K562 (cell line): ENCODE data around the gene NR2F2. TPM values are rescaled to one million over a fixed set of nuclear protein-coding genes. Genes with fewer than 3 reads are reported as not detected.
"Not testable (repeated sequence)": the region's sequence is repeated elsewhere in the genome, so short reads cannot be mapped to it uniquely, and the experiment has no call there.

ENCODE experiments used
- ATAC-seq: fragments of 200-7000 bp; cut with Tn5 transposase; 3 replicates; pipeline ENCODE4 v1.9.1; 2020; ENCODE audit warnings: moderate library complexity
- BruUV-seq: library from RNA; stranded (reverse); fragments of 400-500 nt; replicated peaks from 2 replicates; lab custom pipeline; 2021; lab: Mats Ljungman, UMichigan
- CTCF ChIA-PET: fragments of 300-600 bp; formaldehyde crosslinking; extraction: SDS; loops from one replicate; lab custom pipeline; 2021; ENCODE audit warnings: low intra/inter-chr PET ratio; lab: Yijun Ruan, JAX
- POLR2A ChIA-PET: fragments of 300-600, 350-650 bp; sonication (Branson Sonifier 250); formaldehyde crosslinking; extraction: SDS; loops from one replicate; lab custom pipeline; 2021; ENCODE audit warnings: antibody characterized with exemption, inconsistent platforms; lab: Yijun Ruan, JAX
- DNase-seq, 4 experiments: peaks; one replicate each; pipeline versions ENCODE4 v3.0.0 to v3.0.0-alpha.2; 2011 to 2018; ENCODE audit warnings: low spot score in 3 of 4, mixed read lengths in 3 of 4; ENCODE audit errors: extremely low read depth in 1 of 4
- FAIRE-seq: peaks from 2 replicates; lab custom pipeline; 2011; peaks lifted over from hg19 to GRCh38; lab: Jason Lieb, UNC
- H2AFZ ChIP-seq: 2 replicates; pipeline ENCODE4 v1.6.0; 2011; ENCODE audit warnings: low read depth, low read length, control low read depth, inconsistent platforms
- H3K27ac ChIP-seq: fragments of 200-600 bp; 3 replicates; pipeline ENCODE4 v1.8.0; 2011; ENCODE audit warnings: low read depth, mild to moderate bottlenecking, control low read depth, inconsistent platforms, low read length, moderate library complexity, mixed read lengths; ENCODE audit errors: extremely low read depth
- H3K27me3 ChIP-seq, 2 experiments: fragments of 300-600 bp in 1 of 2; 2 replicates in 1 of 2; 3 replicates in 1 of 2; pipeline versions ENCODE4 v1.6.0 to v1.8.0; 2011; ENCODE audit warnings: inconsistent platforms in 2 of 2, low read length in 2 of 2, mild to moderate bottlenecking in 1 of 2, mixed read lengths in 1 of 2, moderate library complexity in 1 of 2; ENCODE audit not compliant: control insufficient read depth in 2 of 2, insufficient read depth in 2 of 2
- H3K36me3 ChIP-seq: fragments of 300-600 bp; 3 replicates; pipeline ENCODE4 v1.8.0; 2011; ENCODE audit warnings: mild to moderate bottlenecking, low read length, inconsistent platforms; ENCODE audit not compliant: control insufficient read depth, insufficient read depth
- H3K4me1 ChIP-seq, 2 experiments: fragments of 200-600 bp in 1 of 2; replicated peaks in 1 of 2; 2 replicates in 1 of 2; 3 replicates in 1 of 2; pipeline versions ENCODE4 v1.5.1 to v1.8.0; 2011; ENCODE audit warnings: inconsistent platforms in 2 of 2, low read length in 2 of 2, mild to moderate bottlenecking in 1 of 2, mixed read lengths in 1 of 2, moderate library complexity in 1 of 2; ENCODE audit not compliant: control insufficient read depth in 2 of 2, insufficient read depth in 2 of 2
- H3K4me2 ChIP-seq: 2 replicates; pipeline ENCODE4 v1.6.1; 2011; ENCODE audit warnings: low read length, control low read depth, inconsistent platforms, mixed read lengths; ENCODE audit not compliant: insufficient read depth
- H3K4me3 ChIP-seq: fragments of 200-600 bp; sonication (generic), shearing (Covaris generic); 2 replicates; pipeline ENCODE4 v1.5.1; 2016; ENCODE audit warnings: control low read depth, inconsistent platforms
- H3K79me2 ChIP-seq: fragments of 200-600 bp; 3 replicates; pipeline ENCODE4 v1.8.0; 2011; ENCODE audit warnings: low read length, inconsistent platforms; ENCODE audit not compliant: control insufficient read depth, insufficient read depth
- H3K9ac ChIP-seq, 2 experiments: 2 replicates each; pipeline versions ENCODE4 v1.6.0 to v1.6.1; 2011; ENCODE audit warnings: low read depth in 2 of 2, low read length in 2 of 2, control low read depth in 1 of 2, inconsistent platforms in 1 of 2, mild to moderate bottlenecking in 1 of 2, mixed read lengths in 1 of 2; ENCODE audit not compliant: insufficient read depth in 1 of 2
- H3K9me1 ChIP-seq: one replicate; pipeline ENCODE4 v1.6.0; 2011; ENCODE audit warnings: inconsistent platforms, mild to moderate bottlenecking, low read length, moderate library complexity; ENCODE audit not compliant: control insufficient read depth, insufficient read depth
- H3K9me3 ChIP-seq: replicated peaks from 2 replicates; pipeline ENCODE4 v1.5.1; 2011; ENCODE audit warnings: low read depth, low read length, inconsistent platforms; ENCODE audit not compliant: control insufficient read depth, insufficient read depth
- H4K20me1 ChIP-seq: replicated peaks from 2 replicates; pipeline ENCODE4 v1.6.1; 2011; ENCODE audit warnings: low read length, inconsistent platforms, mixed read lengths; ENCODE audit not compliant: control insufficient read depth, insufficient read depth
- BCOR ChIP-seq: fragments of 450-650 bp; IDR thresholded peaks from 2 replicates; pipeline ENCODE4 v1.6.1; 2016
- CBX1 ChIP-seq: sonication (generic); IDR thresholded peaks from 2 replicates; pipeline ENCODE4 v1.6.1; 2016; ENCODE audit warnings: antibody characterized with exemption, low read depth, mild to moderate bottlenecking
- EHMT2 ChIP-seq: fragments of 450-650 bp; IDR thresholded peaks from 2 replicates; pipeline ENCODE4 v1.6.1; 2018; ENCODE audit warnings: antibody characterized with exemption
- HNRNPL ChIP-seq: fragments of 200-400 bp; formaldehyde crosslinking; IDR thresholded peaks from 2 replicates; pipeline ENCODE4 v1.6.1; 2017; ENCODE audit warnings: low read depth, mild to moderate bottlenecking, low read length
- IFI16 ChIP-seq: fragments of 250-450 bp; sonication (Bioruptor Pico); IDR thresholded peaks from 2 replicates; pipeline ENCODE4 v2.1.2; 2022; ENCODE audit warnings: mild to moderate bottlenecking, inconsistent platforms
- ZNF146 ChIP-seq: IDR thresholded peaks from one replicate; pipeline ENCODE4 v1.6.1; 2018; ENCODE audit warnings: missing compliant biosample characterization; ENCODE audit not compliant: unreplicated experiment
- WGBS: fragments of 100-300 bp; shearing (Covaris generic); methylation state at CpG from one replicate; pipeline ENCODE4 v1.1.6; 2016; ENCODE audit warnings: low coverage, mixed read lengths; ENCODE audit not compliant: insufficient coverage; ENCODE audit errors: missing lambda C conversion rate; 5-methylcytosine and 5-hydroxymethylcytosine counted together
- in situ Hi-C: fragments of 300-500 bp; cut with MboI; formaldehyde crosslinking; loops from 4 replicates; pipeline ENCODE4 v1.15.0; 2018; ENCODE audit warnings: inconsistent platforms, mixed read lengths
- intact Hi-C: fragments of 100-400 bp; cut with micrococcal nuclease; formaldehyde crosslinking; loops from 2 replicates; pipeline ENCODE4 v1.14.2; 2022
- polyA plus RNA-seq, 8 experiments: library from polyadenylated mRNA; depleted of rRNA in 4 of 8; stranded (reverse) in 5 of 8; unstranded in 3 of 8; fragments of >200 nt; fragmentation: Nextera tagmentation in 2 of 8; fragmentation: Illumina TruSeq in 1 of 8; extraction: Ambion mirVana in 2 of 8; extraction: Trizol in 1 of 8; gene quantifications; 2 replicates each; pipeline versions ENCODE4 v1.2.1 to v1.2.3, GENCODE V29; 2011 to 2014; ENCODE audit warnings: inconsistent platforms in 1 of 8, missing spikeins in 1 of 8
- total RNA-seq, 7 experiments: library from RNA; depleted of rRNA in 6 of 7; stranded (reverse); fragments of >200 nt in 6 of 7; fragmentation: Illumina TruSeq in 2 of 7; extraction: Trizol in 2 of 7; gene quantifications; 2 replicates each; pipeline versions ENCODE4 v1.2.1 to v1.2.3, GENCODE V29; 2011 to 2021; ENCODE audit warnings: low replicate concordance in 1 of 7

Gene NR2F2
- total and polyA plus RNA-seq, 9 of the 15 experiments (the other 6 are each of a cell fraction or from before 2014, with no cell fraction given): 6.0 to 51.8 (median 11.1) TPM

DNA sequence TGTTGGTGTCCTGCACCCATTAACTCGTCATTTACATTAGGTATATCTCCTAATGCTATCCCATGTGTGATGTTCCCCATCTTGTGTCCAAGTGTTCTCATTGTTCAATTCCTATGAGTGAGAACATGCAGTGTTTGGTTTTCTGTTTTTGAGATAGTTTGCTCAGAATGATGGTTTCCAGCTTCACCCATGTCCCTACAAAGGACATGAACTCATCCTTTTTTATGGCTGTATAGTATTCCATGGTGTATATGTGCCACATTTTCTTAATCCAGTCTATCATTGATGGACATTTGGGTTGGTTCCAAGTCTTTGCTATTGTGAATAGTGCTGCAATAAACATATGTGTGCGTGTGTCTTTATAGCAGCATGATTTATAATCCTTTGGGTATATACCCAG lies 49.1 kb downstream of the NR2F2 start:
- H3K27ac ChIP-seq, H4K20me1 ChIP-seq, FAIRE-seq, DNase-seq, H3K79me2 ChIP-seq, CTCF ChIA-PET, BruUV-seq, intact Hi-C loops, ATAC-seq, in situ Hi-C loops, POLR2A ChIA-PET, H3K9me3 ChIP-seq, H3K9me1 ChIP-seq, H3K36me3 ChIP-seq, H3K4me1 ChIP-seq, H3K9ac ChIP-seq, H2AFZ ChIP-seq, H3K4me3 ChIP-seq, H3K27me3 ChIP-seq, H3K4me2 ChIP-seq: not testable (repeated sequence)
- 15% methylated on average over 1 of the region's 2 CpGs for WGBS
- TF ChIP-seq ZNF146 (CRISPR knock-in tag): peak; percentile 32
- TF ChIP-seq BCOR: peak; percentile 58; the same call in 1 of the 2 replicates

DNA sequence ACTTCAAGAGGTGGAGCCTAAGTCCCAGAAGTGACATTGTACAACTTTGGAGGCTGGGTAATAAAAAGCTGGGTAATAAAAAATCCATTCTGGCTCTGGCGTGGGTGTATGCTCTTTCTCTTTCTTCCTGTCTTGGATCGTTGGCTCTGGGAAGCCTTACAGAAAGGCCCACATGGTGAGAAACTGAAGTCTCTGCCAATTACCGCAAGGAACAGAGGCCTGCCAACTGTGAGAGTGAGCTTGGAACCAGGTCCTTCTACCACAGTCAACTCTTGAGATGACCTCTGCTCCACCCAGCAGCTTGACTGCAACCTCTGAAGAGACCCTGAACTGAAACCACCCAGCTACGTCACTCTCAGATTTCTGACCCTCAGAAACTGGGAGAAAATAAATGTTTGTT lies 51.0 kb downstream of the NR2F2 start:
- no peak for ATAC-seq
- POLR2A ChIA-PET: interaction anchor here (0.6 to 1.2 kb wide), 2 partner anchors 11 to 46 kb away, joined by 3 to 4 read pairs; no protein-coding TSS in a partner anchor

More for the DNA sequence above, 51.0 kb downstream of the NR2F2 start:
- H3K27me3 ChIP-seq: no peaks in the 10 kb centered on the region
- no peaks in the 10 kb centered on the region; the same call in 1 of the 2 replicates for H3K9me3 ChIP-seq
- no TSS peak for BruUV-seq
- FAIRE-seq: no peak
- intact Hi-C loops: no loop called here
- no peaks in the 10 kb centered on the region for H3K9me1 ChIP-seq
- no peak for DNase-seq
- H4K20me1 ChIP-seq: no peaks in the 10 kb centered on the region
- H3K36me3 ChIP-seq: no peaks in the 10 kb centered on the region
- 0 out of 2 replicates have a peak overlapping the region, but pooled peaks have one; percentile 1 for H2AFZ ChIP-seq
- in situ Hi-C loops: no loop called here
- no peak overlapping the region for H3K4me2 ChIP-seq
- H3K4me3 ChIP-seq: no peak overlapping the region
- no peak overlapping the region for H3K27ac ChIP-seq
- H3K9ac ChIP-seq: no peak overlapping the region
- H3K79me2 ChIP-seq: no peaks in the 10 kb centered on the region
- WGBS: 55% methylated on average over 4 of the region's 4 CpGs
- TF ChIP-seq EHMT2 (no peak), HNRNPL (no peak), IFI16 (no peak), CBX1 (no peak)
- no peaks in the 10 kb centered on the region for H3K4me1 ChIP-seq
- CTCF ChIA-PET: no interaction called here
